Mucosa of rectum (tissue), 2 donors: Measurements from ENCODE around the gene IKZF1.

Experiments used
- H3K27ac ChIP-seq, 2 donors: one replicate each; pipeline ENCODE4 v1.7.0; 2013; ENCODE audit warnings: inconsistent platforms in 2 of 2, low read depth in 2 of 2, low read length in 2 of 2
- H3K27me3 ChIP-seq, 2 donors: one replicate each; pipeline ENCODE4 v1.7.0; 2013; ENCODE audit warnings: low read length in 2 of 2; ENCODE audit not compliant: control insufficient read depth in 2 of 2, insufficient read depth in 2 of 2
- H3K36me3 ChIP-seq, 2 donors: one replicate each; pipeline ENCODE4 v1.7.0; 2013; ENCODE audit warnings: low read length in 2 of 2; ENCODE audit not compliant: control insufficient read depth in 2 of 2, insufficient read depth in 2 of 2
- H3K4me1 ChIP-seq, 2 donors: one replicate each; pipeline ENCODE4 v1.7.0; 2013; ENCODE audit warnings: low read length in 2 of 2, mild to moderate bottlenecking in 1 of 2; ENCODE audit not compliant: control insufficient read depth in 2 of 2, insufficient read depth in 2 of 2
- H3K4me3 ChIP-seq, 2 donors: one replicate each; pipeline ENCODE4 v1.7.0; 2013; ENCODE audit warnings: low read length in 2 of 2
- H3K9ac ChIP-seq, 2 donors: one replicate each; pipeline ENCODE4 v1.7.0; 2013; ENCODE audit warnings: low read length in 2 of 2, low read depth in 1 of 2, mild to moderate bottlenecking in 1 of 2
- H3K9me3 ChIP-seq, 2 donors: one replicate each; pipeline ENCODE4 v1.7.0; 2013; ENCODE audit warnings: low read length in 2 of 2; ENCODE audit not compliant: control insufficient read depth in 2 of 2
- donor health status: healthy.
- donor health status: Normal muscosa, but diverticular disease.

The IKZF1 gene

GRCh38 chr7:50268990-50269389 lies 35.5 kb upstream of the IKZF1 start:
- Histone ChIP-seq H3K4me3 (peak overlapping the region in 1 of 2 donors; percentile 3), H3K27me3 (no peaks in the 10 kb centered on the region), H3K4me1 (peaks cover 10 to 33% of the 10 kb centered on the region in 2 donors), H3K9ac (no peak overlapping the region), H3K36me3 (no peaks in the 10 kb centered on the region), H3K9me3 (no peaks in the 10 kb centered on the region), H3K27ac (peak overlapping the region in 1 of 2 donors; percentile 49)

GRCh38 chr7:50270531-50271018 lies 33.9 kb upstream of the IKZF1 start:
- H3K27ac ChIP-seq, result peak overlapping the region in 1 of 2 donors; percentile 38

GRCh38 chr7:50272808-50273207 lies 31.7 kb upstream of the IKZF1 start:
- Histone ChIP-seq H3K27me3 (no peaks in the 10 kb centered on the region), H3K4me3 (no peak overlapping the region), H3K27ac (no peak overlapping the region), H3K4me1 (peaks cover 3 to 18% of the 10 kb centered on the region in 2 donors), H3K36me3 (no peaks in the 10 kb centered on the region), H3K9ac (no peak overlapping the region), H3K9me3 (no peaks in the 10 kb centered on the region)

More at GRCh38 chr7:50270531-50271018, 33.9 kb upstream of the IKZF1 start:
- no peak overlapping the region for H3K4me3 ChIP-seq
- no peaks in the 10 kb centered on the region for H3K9me3 ChIP-seq
- no peaks in the 10 kb centered on the region for H3K36me3 ChIP-seq
- H3K9ac ChIP-seq, result no peak overlapping the region
- H3K27me3 ChIP-seq, result no peaks in the 10 kb centered on the region
- H3K4me1 ChIP-seq, result peaks cover 10 to 28% of the 10 kb centered on the region in 2 donors

- no peak overlapping the region for H3K4me3 ChIP-seq
- H3K36me3 ChIP-seq, result no peaks in the 10 kb centered on the region
- H3K27ac ChIP-seq, result no peak overlapping the region
- H3K27me3 ChIP-seq, result no peaks in the 10 kb centered on the region
- H3K9me3 ChIP-seq, result no peaks in the 10 kb centered on the region
- H3K9ac ChIP-seq, result no peak overlapping the region
- H3K4me1 ChIP-seq, result peaks cover 0 to 13% of the 10 kb centered on the region in 2 donors
These were observed 31.2 kb upstream of the IKZF1 start for GRCh38 chr7:50273301-50273700.

- Histone ChIP-seq H3K27ac (no peak overlapping the region), H3K27me3 (no peaks in the 10 kb centered on the region), H3K9ac (no peak overlapping the region), H3K9me3 (no peaks in the 10 kb centered on the region), H3K4me1 (peaks cover 0 to 8% of the 10 kb centered on the region in 2 donors), H3K4me3 (no peak overlapping the region), H3K36me3 (no peaks in the 10 kb centered on the region)
These were observed 30.6 kb upstream of the IKZF1 start for GRCh38 chr7:50273870-50274269.

- Histone ChIP-seq H3K9ac (no peak overlapping the region), H3K27ac (no peak overlapping the region), H3K4me1 (peaks cover 0 to 3% of the 10 kb centered on the region in 2 donors), H3K4me3 (no peak overlapping the region), H3K9me3 (no peaks in the 10 kb centered on the region), H3K27me3 (no peaks in the 10 kb centered on the region), H3K36me3 (no peaks in the 10 kb centered on the region)
These were observed 30.2 kb upstream of the IKZF1 start for GRCh38 chr7:50274361-50274760.

GRCh38 chr7:50275430-50275829 lies 29.1 kb upstream of the IKZF1 start:
- H3K4me1 ChIP-seq, result no peaks in the 10 kb centered on the region
- H3K9me3 ChIP-seq, result no peaks in the 10 kb centered on the region
- no peaks in the 10 kb centered on the region for H3K36me3 ChIP-seq
- H3K9ac ChIP-seq, result no peak overlapping the region
- no peak overlapping the region for H3K27ac ChIP-seq
- no peaks in the 10 kb centered on the region for H3K27me3 ChIP-seq
- no peak overlapping the region for H3K4me3 ChIP-seq

GRCh38 chr7:50276483-50276882 lies 28.0 kb upstream of the IKZF1 start:
- H3K9me3 ChIP-seq, result no peaks in the 10 kb centered on the region
- H3K4me3 ChIP-seq, result no peak overlapping the region
- H3K4me1 ChIP-seq, result no peaks in the 10 kb centered on the region
- no peaks in the 10 kb centered on the region for H3K27me3 ChIP-seq
- H3K9ac ChIP-seq, result no peak overlapping the region
- no peaks in the 10 kb centered on the region for H3K36me3 ChIP-seq
- H3K27ac ChIP-seq, result no peak overlapping the region

GRCh38 chr7:50278120-50278519 lies 26.4 kb upstream of the IKZF1 start:
- H3K9ac ChIP-seq, result no peak overlapping the region
- H3K4me3 ChIP-seq, result no peak overlapping the region
- H3K36me3 ChIP-seq, result no peaks in the 10 kb centered on the region
- no peaks in the 10 kb centered on the region for H3K9me3 ChIP-seq
- H3K27ac ChIP-seq, result no peak overlapping the region
- H3K27me3 ChIP-seq, result no peaks in the 10 kb centered on the region
- H3K4me1 ChIP-seq, result peaks cover 0 to 3% of the 10 kb centered on the region in 2 donors

GRCh38 chr7:50281680-50282445 lies 22.7 kb upstream of the IKZF1 start:
- H3K9ac ChIP-seq, result peak overlapping the region in 1 of 2 donors; percentile 46

More at GRCh38 chr7:50281680-50282445, 22.7 kb upstream of the IKZF1 start:
- H3K27ac ChIP-seq, result peak overlapping the region; percentile 45 to 80
- no peaks in the 10 kb centered on the region for H3K9me3 ChIP-seq
- H3K27me3 ChIP-seq, result no peaks in the 10 kb centered on the region
- peak overlapping the region in 1 of 2 donors; percentile 41 for H3K4me3 ChIP-seq
- peaks cover 0 to 3% of the 10 kb centered on the region in 2 donors for H3K4me1 ChIP-seq
- H3K36me3 ChIP-seq, result no peaks in the 10 kb centered on the region
